ENCODE measurements around the gene AOPEP. TPM values are rescaled to one million over a fixed set of nuclear protein-coding genes. Genes with fewer than 3 reads are reported as not detected.

AOPEP gene
- total RNA-seq, 1 experiment from 2014 or later: 14.4 TPM

GRCh38 chr9:94921092-94921471, 194.6 kb downstream of the AOPEP start:
- Mint-ChIP-seq H3K4me1 (peaks cover 45% of the 10 kb centered on the region), H3K27ac (peak overlapping the region; percentile 81), H3K27me3 (ENCODE audit: low read depth) (no peaks in the 10 kb centered on the region), H3K9me3 (no peaks in the 10 kb centered on the region), H3K4me3 (no peak overlapping the region), H3K36me3 (no peaks in the 10 kb centered on the region)
- ATAC-seq (no peak), DNase-seq (ENCODE audit: low spot score) (no peak)
- TF ChIP-seq, protein P1, sequence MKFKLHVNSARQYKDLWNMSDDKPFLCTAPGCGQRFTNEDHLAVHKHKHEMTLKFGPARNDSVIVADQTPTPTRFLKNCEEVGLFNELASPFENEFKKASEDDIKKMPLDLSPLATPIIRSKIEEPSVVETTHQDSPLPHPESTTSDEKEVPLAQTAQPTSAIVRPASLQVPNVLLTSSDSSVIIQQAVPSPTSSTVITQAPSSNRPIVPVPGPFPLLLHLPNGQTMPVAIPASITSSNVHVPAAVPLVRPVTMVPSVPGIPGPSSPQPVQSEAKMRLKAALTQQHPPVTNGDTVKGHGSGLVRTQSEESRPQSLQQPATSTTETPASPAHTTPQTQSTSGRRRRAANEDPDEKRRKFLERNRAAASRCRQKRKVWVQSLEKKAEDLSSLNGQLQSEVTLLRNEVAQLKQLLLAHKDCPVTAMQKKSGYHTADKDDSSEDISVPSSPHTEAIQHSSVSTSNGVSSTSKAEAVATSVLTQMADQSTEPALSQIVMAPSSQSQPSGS (CRISPR knock-in tag; IDR thresholded peaks at IDR 0.05; ENCODE audit: borderline replicate concordance, low read depth): no peak
- no peak for TF ChIP-seq ZNF425 (CRISPR knock-in tag; conservative IDR thresholded peaks at IDR 0.05)
- no peak for TF ChIP-seq MXD4 (CRISPR knock-in tag; IDR thresholded peaks at IDR 0.05; ENCODE audit: borderline replicate concordance)
- TF ChIP-seq TEAD1 (CRISPR knock-in tag; IDR thresholded peaks at IDR 0.05): no peak
- peak; percentile 54; the same call in 1 of the 2 replicates for TF ChIP-seq ZNF263 (CRISPR knock-in tag; IDR thresholded peaks at IDR 0.05; ENCODE audit: low read depth)
- TF ChIP-seq KAT7 (CRISPR knock-in tag; IDR thresholded peaks at IDR 0.05; ENCODE audit: borderline replicate concordance): no peak
- TF ChIP-seq NR3C1 (CRISPR knock-in tag; conservative IDR thresholded peaks at IDR 0.05; ENCODE audit: low read depth): no peak
- TF ChIP-seq, protein P2, sequence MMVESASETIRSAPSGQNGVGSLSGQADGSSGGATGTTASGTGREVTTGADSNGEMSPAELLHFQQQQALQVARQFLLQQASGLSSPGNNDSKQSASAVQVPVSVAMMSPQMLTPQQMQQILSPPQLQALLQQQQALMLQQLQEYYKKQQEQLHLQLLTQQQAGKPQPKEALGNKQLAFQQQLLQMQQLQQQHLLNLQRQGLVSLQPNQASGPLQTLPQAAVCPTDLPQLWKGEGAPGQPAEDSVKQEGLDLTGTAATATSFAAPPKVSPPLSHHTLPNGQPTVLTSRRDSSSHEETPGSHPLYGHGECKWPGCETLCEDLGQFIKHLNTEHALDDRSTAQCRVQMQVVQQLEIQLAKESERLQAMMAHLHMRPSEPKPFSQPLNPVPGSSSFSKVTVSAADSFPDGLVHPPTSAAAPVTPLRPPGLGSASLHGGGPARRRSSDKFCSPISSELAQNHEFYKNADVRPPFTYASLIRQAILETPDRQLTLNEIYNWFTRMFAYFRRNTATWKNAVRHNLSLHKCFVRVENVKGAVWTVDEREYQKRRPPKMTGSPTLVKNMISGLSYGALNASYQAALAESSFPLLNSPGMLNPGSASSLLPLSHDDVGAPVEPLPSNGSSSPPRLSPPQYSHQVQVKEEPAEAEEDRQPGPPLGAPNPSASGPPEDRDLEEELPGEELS (CRISPR knock-in tag; IDR thresholded peaks at IDR 0.05): no peak
- CTCF ChIA-PET: no interaction called here
- POLR2A ChIA-PET: no interaction called here

GRCh38 chr9:94921656-94922055, 195.2 kb downstream of the AOPEP start:
- ChIA-PET POLR2A (no interaction called here), CTCF (no interaction called here)
- Mint-ChIP-seq H3K9me3 (no peaks in the 10 kb centered on the region), H3K36me3 (no peaks in the 10 kb centered on the region), H3K27ac (peak overlapping the region; percentile 30; the same call in 1 of the 2 replicates), H3K4me3 (no peak overlapping the region), H3K27me3 (ENCODE audit: low read depth) (no peaks in the 10 kb centered on the region), H3K4me1 (peaks cover 45% of the 10 kb centered on the region)
- no peak for DNase-seq (ENCODE audit: low spot score)
- TF ChIP-seq USF1 (CRISPR knock-in tag; IDR thresholded peaks at IDR 0.05): no peak
- no peak for TF ChIP-seq RELA (CRISPR knock-in tag; IDR thresholded peaks at IDR 0.05; ENCODE audit: borderline replicate concordance)
- TF ChIP-seq, protein P1 (CRISPR knock-in tag; IDR thresholded peaks at IDR 0.05; ENCODE audit: borderline replicate concordance, low read depth): no peak
- TF ChIP-seq, protein P3, sequence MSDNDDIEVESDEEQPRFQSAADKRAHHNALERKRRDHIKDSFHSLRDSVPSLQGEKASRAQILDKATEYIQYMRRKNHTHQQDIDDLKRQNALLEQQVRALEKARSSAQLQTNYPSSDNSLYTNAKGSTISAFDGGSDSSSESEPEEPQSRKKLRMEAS (CRISPR knock-in tag; IDR thresholded peaks at IDR 0.05): no peak
- TF ChIP-seq ZNF138 (CRISPR knock-in tag; conservative IDR thresholded peaks at IDR 0.05): no peak
- no peak for TF ChIP-seq JUN (CRISPR knock-in tag; IDR thresholded peaks at IDR 0.05)
- no peak for TF ChIP-seq CREB1 (CRISPR knock-in tag; IDR thresholded peaks at IDR 0.05)
- TF ChIP-seq FOXJ3 (CRISPR knock-in tag; IDR thresholded peaks at IDR 0.05; ENCODE audit: borderline replicate concordance): no peak
- no peak for ATAC-seq

Data from WTC11 (cell line).